DMS114 treated with DMSO at 0.1 percent for 48 hours (cell line): ENCODE data around the gene ATG101.
"Not testable (repeated sequence)": the region's sequence is repeated elsewhere in the genome, so short reads cannot be mapped to it uniquely, and the experiment has no call there.

Experiments
- DNase-seq: peaks from one replicate; lab custom pipeline; 2025; ENCODE audit not compliant: unreplicated experiment; lab: John Stamatoyannopoulos, UW

Gene ATG101

DNA sequence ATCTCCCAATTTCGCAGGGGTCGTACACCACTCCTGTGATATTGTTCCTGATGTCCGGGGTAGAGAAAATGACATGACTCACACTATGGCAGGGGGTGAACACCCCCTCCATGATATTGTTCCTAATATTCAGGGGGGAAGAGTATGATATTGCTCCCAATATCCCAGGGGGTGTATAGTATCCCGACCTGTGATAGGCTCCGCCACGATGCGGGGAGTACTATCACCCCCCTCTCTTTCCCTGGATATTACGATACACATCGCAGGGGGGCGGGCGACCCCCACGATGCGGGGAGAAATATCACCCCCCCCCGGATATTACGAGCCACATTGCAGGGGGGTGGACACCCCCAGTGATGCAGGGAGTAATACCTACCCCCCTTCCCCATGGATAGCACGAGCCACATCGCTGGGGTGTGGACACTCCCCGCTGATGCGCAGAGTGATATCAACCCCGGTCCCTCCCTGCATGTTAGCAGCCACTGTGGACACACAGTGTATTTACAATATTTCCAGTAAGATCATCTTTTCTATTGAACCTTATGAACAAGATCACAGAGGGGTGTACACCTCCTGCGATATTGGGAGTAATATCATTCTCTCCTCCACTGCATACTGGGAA is 27.4 kb downstream of the ATG101 start:
- DNase-seq: no peak

DNA sequence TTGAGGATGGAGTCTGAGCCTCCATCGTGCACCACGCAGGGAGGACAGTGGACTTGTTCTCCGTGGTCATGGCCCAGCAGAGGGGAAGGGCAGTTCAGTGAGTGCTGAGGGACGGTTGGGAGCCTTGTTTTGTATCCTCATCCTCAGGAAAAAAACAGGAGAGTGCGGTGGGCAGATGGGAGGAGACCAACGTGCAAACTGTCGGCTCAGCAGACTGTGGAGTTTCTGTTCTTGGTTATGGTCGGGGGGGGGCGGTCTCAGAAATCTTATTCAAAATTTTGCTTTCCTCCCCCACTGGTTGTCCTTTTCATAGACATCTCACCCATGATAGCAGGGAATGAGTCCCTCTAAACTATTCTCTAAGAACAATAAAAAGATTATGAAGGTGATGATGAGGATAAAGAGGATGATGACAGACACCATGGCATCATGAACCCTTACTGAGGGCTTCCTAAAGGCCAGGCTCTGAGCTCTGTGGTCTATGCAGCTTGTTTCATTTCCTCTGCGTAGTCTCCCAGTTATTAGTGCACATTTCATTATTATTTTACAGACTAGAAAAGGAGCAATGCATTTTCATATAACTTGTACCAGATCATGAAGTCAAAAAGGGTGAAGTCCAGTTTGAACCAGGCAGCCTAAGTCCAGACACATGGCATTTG is 34.8 kb downstream of the ATG101 start:
- DNase-seq: not testable (repeated sequence)

DNA sequence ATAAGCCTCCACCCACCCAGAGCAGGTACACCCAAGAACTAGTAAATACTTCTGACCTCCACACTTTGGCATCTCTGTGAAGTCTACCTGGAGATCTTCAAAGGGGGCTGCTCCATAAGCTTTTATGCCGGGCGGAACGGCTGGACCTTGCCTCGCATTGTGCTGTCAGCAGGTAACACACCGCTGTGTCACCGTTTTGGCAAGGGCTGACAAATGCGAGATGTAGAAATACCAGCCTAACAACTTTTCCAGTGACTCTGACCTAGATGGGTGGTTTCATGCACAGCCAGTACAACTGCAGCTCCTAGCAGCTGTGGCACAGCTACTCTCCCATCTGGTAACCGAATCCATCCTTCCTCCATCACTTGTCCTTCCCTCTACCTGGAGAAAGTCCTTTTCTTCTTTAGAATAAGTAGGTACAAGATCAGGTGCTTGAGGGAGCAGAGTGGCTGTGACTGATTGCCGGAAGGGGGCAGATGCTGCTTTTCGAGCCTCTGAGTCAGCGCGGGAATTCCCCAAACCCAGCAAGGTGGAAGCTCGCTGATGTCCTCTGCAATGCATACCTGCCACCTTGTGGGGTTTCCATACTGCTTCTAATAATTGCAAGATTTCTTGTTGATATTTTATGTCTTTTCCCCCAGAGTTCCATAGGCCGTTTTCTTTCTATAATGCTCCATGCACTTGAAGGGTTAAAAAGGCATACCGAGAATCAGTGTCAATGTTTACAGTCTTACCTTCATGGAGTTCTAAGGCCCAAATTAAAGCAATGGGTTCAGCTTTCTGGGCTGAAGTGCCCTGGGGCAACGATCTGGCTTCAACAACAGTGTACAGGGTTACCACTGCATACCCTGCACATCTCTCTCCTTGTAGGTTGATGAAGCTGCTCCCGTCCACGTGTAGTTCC is 46.7 kb downstream of the ATG101 start:
- DNase-seq: not testable (repeated sequence)

DNA sequence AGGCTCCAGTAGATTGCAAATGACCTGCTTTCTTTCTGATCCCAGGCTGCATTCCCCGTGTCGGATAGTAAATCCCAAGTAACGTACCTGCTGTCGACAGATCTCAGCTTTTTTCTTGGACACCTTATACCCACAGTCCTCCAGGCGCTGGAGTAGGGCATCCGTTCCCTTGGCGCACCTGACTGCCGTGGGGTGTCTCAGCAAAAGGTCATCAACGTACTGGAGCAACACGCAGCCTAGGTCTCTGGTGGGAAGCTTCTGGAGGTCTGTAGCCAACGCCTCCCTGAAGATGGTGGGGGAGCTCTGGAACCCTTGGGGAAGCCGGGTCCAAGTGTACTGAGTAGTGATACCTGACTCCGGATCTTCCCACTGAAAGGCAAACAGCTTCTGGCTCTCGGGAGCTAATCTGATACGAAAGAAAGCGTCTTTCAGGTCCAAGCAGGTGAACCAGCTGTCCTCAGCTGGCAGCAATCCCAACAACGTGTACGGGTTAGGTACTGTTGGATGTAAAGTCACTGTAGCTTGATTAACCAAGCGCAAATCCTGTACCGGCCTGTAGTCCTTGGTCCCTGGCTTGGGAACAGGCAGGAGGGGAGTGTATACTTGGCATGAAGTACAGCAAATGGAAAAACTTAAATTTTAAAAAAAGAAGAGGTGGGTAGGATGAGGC is 48.2 kb downstream of the ATG101 start:
- DNase-seq: not testable (repeated sequence)

DNA sequence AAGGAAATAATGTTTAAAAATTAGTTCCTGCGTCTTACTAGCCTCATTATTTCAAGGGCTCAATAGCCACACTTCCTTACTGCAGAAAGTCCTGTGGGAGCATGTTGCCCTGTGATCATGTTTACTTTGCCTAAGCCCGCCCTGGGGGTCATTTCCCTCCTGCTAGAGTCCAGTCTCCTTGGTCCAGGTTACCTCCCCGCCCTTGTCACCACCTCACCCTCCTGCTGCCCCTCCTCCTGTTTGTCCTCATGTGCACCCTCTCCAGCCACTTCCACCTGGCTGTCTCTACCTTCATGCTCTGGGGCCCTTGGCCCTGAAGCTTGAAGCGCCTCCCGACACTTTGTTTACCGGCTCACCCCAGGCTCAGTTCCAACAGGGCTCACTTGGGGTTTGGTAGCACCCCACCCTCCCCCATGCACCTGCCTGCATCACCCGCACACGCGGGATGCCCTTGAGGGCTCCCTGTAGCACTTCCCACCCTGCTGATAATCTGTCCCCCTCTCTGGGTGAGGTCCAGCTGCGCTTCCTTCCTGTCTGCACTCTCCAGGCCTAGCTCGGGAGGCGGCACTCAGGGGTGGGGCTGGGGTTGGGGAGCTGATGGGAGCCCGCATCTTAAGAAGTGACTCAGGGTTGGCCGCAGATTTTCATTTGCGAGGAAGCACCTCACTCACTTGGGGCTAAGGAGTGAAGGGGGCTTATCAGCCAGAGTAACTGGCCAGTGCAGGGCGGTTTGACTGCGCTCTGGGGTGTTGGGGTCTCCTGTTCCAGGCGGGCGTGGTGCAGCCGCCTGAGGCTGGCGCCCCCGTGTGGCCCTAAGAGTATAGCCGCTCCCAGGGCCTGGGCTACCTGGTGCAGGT is 49.8 kb downstream of the ATG101 start:
- no peak for DNase-seq

DNA sequence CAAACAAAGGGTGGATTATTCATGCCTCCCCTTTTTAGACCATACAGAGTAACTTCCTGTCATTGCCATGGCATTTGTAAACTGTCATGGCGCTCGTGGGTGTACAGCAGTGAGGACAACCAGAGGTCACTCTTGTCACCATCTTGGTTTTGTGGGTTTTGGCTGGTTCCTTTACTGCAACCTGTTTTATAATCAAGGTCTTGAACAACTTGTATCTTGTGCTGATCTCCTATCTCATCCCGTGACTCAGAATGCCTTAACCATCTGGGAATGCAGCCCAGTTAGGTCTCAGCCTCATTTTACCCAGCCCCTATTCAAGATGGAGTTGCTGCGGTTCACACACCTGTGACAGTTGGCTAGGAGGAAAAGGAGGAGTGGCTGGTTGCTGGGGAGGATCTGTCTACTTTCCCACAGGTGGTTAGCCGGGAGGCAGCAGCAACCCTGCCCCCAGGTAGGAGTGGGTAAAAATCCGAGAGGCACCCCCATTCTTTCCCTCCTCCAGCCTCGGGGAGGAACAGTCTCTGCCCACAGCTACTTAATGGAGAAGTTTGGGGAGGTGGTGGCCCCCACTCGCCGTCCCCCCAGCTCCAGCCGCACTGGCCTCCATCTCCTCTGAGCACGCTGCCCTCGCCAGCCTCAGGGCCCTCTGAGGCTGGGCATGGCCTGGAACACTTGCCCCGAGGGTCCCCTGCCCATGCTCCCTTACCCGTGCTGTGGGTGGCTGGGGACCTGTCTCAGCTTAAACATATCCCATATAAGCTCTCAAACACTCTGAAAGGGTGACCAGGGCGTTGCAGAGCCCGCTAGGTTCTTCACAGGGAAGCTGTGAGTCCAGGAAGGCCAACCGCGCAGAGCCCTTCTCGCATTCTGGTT is 51.4 kb downstream of the ATG101 start:
- no peak for DNase-seq

DNA sequence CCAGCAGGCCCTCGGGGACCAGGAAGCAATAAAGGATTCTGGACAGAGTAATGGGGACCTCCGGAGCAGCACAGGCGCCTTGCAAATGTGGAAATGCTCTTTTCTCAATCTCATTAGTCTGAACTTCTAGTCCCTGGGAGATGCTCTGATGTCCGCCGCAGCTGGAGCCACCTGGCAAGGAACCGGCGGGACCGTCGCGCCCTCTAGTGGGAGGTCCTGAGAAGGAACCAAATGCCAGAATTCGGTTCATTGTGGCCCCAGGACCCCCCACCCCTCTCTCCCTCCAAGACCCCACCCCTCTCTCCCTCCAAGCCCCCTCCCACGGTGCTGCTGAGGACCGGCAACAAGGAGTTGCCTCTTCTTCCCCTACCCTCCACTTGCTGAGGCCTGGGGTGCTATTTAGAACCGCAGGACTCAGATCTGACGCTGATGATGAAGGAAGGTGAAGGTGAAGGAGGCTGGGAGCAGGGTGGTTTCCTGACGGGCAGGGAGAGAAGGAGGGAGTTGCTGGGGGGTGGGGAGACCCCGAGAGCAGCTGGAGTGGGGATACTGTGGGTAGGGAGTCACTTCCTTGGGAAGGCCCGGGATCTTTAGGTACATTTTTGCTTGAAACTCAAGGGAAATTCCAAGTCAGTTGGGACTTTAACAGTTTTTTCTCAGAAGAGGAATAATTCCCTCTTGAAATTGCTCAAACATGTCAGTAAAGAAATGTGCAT is 52.2 kb downstream of the ATG101 start:
- no peak for DNase-seq

DNA sequence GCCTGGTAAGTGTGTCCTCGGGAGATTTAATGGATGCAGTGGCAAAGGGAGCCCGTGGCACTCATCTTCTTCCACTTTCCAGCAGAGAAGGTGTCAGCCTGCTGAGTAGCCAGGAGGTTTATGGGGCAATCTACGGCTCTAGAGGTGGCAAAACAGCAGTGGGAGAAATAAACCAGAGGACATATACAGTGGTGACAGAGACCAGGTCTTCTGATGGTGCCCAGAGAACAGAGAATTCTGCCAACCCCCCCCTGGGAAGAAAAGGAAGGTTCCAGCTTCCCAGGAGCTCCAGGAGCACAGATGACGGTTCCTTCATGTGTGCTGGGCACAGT is 52.7 kb downstream of the ATG101 start:
- no peak for DNase-seq

DNA sequence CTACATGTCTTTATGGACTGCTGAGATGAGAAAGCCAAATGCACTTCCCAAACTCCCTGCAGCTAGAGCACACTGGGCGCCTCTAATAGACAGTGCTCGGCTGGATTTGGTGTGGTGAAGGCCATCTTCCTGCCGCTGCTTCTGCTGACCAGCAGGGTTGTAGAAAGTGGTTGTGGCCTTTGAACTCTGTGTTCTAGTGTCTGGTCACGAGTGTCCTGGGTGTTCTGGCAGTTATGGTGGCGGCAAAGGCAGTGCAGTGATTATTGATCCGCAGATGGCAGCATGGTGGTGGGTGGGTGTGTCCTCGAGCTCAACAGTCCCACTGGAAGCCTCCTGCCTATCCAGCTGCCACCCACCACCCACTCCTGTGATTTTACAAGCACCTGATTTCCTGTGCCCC is 53.1 kb downstream of the ATG101 start:
- no peak for DNase-seq

DNA sequence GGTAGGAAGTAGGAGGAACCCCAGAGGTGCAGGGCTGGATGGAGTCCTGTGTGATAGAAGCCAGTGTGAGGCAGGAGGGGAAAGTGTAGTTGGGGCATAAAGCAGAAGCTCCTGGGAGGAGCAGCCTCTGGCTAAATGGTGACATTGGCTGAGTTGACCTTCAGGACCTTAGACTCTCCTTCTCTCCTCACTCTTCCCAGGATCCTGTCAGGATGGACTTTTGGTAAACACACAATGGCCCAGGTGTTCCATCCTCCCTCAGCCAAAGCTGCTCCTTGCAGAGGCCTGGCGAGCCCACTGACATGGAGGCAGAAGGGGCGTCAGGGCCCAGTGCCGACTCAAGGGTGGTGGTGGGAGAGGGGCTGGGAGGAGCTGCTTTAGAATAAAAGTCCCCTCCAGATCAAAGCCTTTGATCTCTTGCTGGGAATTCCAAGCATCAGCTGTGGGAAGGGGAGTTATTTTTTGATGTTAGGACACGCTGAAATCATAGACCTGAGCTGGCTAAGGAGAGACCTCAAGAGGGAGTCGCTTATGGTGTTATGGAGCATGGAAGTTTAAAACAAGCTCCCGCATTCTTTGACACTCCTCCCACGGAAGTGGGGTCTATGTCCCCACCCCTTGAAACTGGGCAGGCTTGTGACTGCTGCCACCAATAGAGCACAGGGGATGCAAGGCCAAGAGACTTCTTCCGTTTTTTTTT is 53.9 kb downstream of the ATG101 start:
- DNase-seq: no peak

DNA sequence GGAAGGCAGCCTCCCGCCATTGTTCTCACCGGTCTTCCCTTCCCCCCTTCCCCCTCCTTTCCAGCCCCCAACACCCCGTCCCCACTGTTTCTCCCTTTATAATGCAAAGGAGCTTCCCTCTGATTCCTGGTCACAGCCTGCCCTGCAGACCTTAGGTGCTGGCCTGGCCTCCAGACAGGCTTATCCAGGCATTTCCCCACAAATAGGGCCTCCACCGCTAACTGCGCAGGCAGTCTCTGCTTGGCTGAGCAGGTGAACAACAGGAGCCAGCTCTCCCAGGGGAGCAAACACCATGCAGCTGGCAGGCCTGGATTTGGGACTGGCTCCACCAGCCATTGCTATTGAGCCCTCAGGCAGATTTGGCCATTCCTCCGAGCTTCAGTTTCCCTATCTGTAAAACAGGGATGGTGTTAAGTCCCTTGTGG is 55.7 kb downstream of the ATG101 start:
- DNase-seq: no peak

DNA sequence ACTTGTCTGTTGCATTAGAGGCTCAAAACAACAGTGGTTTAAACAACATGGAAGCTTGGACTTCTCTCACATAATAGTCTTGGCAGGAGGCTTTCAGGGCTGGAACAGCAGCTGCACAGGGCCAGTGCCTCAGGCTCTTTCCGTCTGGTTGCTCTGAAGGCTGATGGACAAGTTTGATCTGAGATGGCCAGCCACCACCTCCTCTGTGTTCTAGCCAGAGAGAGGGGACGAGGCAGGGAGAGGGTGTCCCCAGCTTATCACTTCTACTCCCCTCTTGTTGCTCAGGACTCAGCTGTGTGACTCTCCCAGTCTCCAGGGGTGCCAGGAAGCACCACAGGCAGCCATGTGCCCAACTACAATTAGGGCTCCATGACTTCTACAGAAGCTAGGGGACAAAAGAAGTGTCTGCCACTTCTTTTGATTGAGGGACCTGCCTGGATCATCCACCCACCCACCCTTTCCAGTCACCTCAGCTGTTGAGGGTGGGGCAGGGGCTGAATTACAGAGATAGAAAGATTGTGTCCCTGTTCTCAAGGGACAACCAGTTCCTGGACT is 56.3 kb downstream of the ATG101 start:
- no peak for DNase-seq
